Stimulated activated CD4-positive, alpha-beta T cell treated with anti-CD3 and anti-CD28 coated beads, Interleukin-2, amount 100 ng/mL, for 48 hours (primary cell): ENCODE results near the gene POM121L2.
A peak's percentile ranks its signal among the peaks of the same experiment; 100 is the strongest.

Experiments
- DNase-seq, 2 donors: peaks; one replicate each; pipeline ENCODE4 v3.0.0-alpha.2; 2020

The POM121L2 gene

GRCh38 chr6:27312146-27312949, at the start of gene POM121L2:
Gene POM121L2, minus strand, starts transcription at chr6:27312273. Its CDS starts 103 bp downstream, at chr6:27312170.
- DNase-seq = peak; percentile 47 to 57

GRCh38 chr6:27359231-27359630, 47.2 kb upstream of the POM121L2 start:
- no peak for DNase-seq

- no peak for DNase-seq
Measured at GRCh38 chr6:27358786-27359185, 46.7 kb upstream of the POM121L2 start.

GRCh38 chr6:27352850-27353249, 40.8 kb upstream of the POM121L2 start:
- no peak for DNase-seq

GRCh38 chr6:27334141-27334540, 22.1 kb upstream of the POM121L2 start:
- no peak for DNase-seq

GRCh38 chr6:27333642-27334040, 21.6 kb upstream of the POM121L2 start:
- no peak for DNase-seq

- DNase-seq = peak; percentile 47 to 49
Measured at GRCh38 chr6:27332692-27333641, 20.9 kb upstream of the POM121L2 start.

- DNase-seq = no peak
Measured at GRCh38 chr6:27327023-27327738, 15.1 kb upstream of the POM121L2 start.

GRCh38 chr6:27321901-27322300, 9.8 kb upstream of the POM121L2 start:
- no peak for DNase-seq

- no peak for DNase-seq
Measured at GRCh38 chr6:27321370-27321769, 9.3 kb upstream of the POM121L2 start.

GRCh38 chr6:27318973-27319372, 6.9 kb upstream of the POM121L2 start:
- DNase-seq = no peak

- DNase-seq = no peak
Measured at GRCh38 chr6:27314046-27314445, 2.0 kb upstream of the POM121L2 start.

GRCh38 chr6:27312950-27313271, 838 bp upstream of the POM121L2 start:
- DNase-seq = no peak

GRCh38 chr6:27311806-27312145, 297 bp downstream of the POM121L2 start:
- no peak for DNase-seq

- DNase-seq = no peak
Measured at GRCh38 chr6:27303613-27304272, 8.3 kb downstream of the POM121L2 start.

- DNase-seq = peak in 1 of 2 donors; percentile 32
Measured at GRCh38 chr6:27297857-27298730, 14.0 kb downstream of the POM121L2 start.

GRCh38 chr6:27297484-27297856, 14.6 kb downstream of the POM121L2 start:
- no peak for DNase-seq

GRCh38 chr6:27296106-27296783, 15.8 kb downstream of the POM121L2 start:
- DNase-seq = no peak

- DNase-seq = no peak
Measured at GRCh38 chr6:27295301-27296079, 16.6 kb downstream of the POM121L2 start.

- no peak for DNase-seq
Measured at GRCh38 chr6:27294409-27294808, 17.7 kb downstream of the POM121L2 start.
